ENCODE measurements around the gene PBX1. TPM values are rescaled to one million over a fixed set of nuclear protein-coding genes. Genes with fewer than 3 reads are reported as not detected.

Gene PBX1
- total RNA-seq, 2 donors from 2014 or later: 50.5 to 53.1 TPM

DNA sequence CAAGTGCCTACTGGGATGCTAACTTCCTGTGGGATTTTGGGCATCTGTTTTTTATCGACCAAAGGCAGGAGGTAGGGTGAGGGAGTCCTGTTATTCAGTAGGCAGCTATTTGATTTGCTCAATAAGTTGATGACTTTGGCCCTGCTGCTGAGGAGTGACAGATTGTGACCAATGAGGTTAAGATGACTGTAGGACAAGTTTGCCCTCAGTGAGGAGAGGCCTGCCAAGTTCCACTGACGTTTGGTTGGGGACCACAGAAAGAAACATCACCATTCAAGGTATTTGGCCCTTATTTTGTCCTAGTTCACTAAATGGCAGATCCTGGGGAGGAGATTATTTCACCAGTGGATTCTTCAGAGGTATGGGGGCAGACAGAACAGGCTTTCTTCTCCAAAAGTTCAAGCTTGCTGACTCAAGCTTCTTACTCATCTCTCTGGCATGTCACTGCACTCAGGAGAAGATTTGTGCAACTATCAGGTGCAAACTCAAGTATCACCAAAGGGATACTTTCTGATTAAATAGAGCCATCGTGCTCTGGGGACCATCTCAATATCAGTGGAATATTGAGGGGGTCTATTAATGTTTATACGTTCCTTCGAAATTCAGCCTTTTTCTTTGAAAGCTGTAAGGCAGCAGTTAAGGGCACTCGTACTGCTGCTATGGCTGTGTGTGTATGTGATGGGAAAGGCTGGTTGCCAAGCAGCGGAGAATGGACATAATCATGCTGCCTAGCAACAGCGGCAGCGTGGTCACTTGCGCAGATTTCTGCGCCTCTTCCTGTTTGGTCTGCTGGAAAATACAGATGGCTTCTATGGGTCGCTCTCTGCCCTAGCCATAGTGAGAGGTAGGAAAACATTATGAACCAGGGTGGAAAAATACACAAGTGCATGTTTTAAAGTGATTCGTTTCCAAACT is 78.7 kb downstream of the PBX1 start:
- H3K4me3 ChIP-seq: no peak overlapping the region
- TF ChIP-seq, protein P1, sequence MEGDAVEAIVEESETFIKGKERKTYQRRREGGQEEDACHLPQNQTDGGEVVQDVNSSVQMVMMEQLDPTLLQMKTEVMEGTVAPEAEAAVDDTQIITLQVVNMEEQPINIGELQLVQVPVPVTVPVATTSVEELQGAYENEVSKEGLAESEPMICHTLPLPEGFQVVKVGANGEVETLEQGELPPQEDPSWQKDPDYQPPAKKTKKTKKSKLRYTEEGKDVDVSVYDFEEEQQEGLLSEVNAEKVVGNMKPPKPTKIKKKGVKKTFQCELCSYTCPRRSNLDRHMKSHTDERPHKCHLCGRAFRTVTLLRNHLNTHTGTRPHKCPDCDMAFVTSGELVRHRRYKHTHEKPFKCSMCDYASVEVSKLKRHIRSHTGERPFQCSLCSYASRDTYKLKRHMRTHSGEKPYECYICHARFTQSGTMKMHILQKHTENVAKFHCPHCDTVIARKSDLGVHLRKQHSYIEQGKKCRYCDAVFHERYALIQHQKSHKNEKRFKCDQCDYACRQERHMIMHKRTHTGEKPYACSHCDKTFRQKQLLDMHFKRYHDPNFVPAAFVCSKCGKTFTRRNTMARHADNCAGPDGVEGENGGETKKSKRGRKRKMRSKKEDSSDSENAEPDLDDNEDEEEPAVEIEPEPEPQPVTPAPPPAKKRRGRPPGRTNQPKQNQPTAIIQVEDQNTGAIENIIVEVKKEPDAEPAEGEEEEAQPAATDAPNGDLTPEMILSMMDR (IDR thresholded peaks at IDR 0.05): no peak

DNA sequence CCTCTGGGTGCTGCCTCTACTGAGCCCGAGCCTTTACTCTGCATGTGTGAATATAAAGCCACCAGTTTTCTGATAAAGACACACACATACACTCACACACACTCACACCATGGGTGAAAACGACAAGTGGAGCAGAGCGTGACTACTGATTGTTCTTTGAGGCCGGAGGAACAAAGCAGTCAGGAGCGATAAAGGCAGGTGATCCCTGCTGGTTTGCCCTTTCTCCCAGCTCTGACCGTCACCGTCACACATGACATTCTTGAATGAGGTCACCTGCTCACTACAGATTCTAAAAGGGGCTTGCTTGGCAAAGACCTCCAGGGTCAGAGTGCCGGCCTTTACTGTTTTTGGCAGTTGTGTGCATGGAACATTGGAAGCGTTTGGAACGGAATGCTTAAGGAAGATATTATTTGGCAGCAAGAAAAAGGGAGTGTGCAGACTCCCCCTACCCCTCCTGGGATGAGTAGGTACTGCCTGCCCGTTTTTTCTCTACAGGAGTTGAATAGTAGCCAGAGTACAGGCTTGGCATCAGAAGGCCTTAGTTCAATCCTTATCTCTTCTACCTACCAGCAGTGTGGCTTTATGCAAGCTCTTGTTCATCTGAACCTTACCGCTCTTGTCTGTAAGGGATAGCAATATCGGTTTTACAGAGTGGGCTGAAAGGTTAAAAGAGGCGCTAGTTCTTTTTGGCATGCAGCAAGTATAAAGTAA is 79.7 kb downstream of the PBX1 start:
- H3K27me3 ChIP-seq (replicated peaks; ENCODE audit: insufficient read depth): no peaks in the 10 kb centered on the region
- H3K36me3 ChIP-seq: no peaks in the 10 kb centered on the region
- H3K4me3 ChIP-seq: no peak overlapping the region
- DNase-seq (ENCODE audit: low spot score) (no peak), ATAC-seq (ENCODE audit: insufficient number of reproducible peaks, low FRiP score, low read depth) (no peak)
- H3K27ac ChIP-seq: no peak overlapping the region
- no peaks in the 10 kb centered on the region for H3K9me3 ChIP-seq
- H3K4me1 ChIP-seq (ENCODE audit: control insufficient read depth in 1 of 2, low read depth in 2 of 2): peaks cover 30 to 52% of the 10 kb centered on the region in 2 donors
- TF ChIP-seq, protein P1 (IDR thresholded peaks at IDR 0.05): no peak

More for the DNA sequence above, 78.7 kb downstream of the PBX1 start:
- Histone ChIP-seq H3K27me3 (replicated peaks; ENCODE audit: insufficient read depth) (no peaks in the 10 kb centered on the region), H3K4me1 (ENCODE audit: control insufficient read depth in 1 of 2, low read depth in 2 of 2) (peaks cover 30 to 52% of the 10 kb centered on the region in 2 donors), H3K9me3 (no peaks in the 10 kb centered on the region), H3K27ac (peak overlapping the region; percentile 6 to 46), H3K36me3 (no peaks in the 10 kb centered on the region)
- DNase-seq (ENCODE audit: low spot score) (peak; percentile 33), ATAC-seq (ENCODE audit: insufficient number of reproducible peaks, low FRiP score, low read depth) (no peak)

DNA sequence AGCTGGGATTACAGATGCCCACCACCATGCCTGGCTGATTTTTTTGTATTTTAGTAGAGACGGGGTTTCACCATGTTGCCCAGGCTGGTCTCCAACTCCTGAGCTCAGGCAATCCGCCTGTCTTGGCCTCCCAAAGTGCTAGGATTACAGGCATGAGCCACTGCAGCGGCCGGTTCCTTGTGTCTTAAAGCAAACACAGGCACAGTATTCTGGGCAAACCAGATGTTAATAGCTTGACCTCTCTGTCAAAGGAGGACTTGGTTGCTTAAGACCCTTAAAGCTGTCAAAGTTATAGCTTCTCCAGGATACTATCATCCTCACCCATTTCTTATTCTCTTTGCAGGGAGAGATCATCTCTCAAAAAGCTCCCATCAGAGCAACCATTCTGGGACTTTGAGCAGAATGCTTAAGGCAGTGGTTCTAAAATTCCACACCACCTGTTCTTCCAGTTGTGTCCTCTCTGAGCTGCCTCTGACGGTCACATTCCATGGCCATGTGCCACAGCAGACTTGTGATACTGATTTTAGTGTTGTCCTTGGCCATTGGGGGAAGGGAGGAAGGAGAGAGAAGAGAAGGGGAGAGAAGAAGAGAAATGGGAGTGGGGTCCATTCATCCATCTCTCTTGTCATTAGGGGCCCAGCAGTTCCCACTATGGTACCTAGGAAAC is 81.8 kb downstream of the PBX1 start:
- H3K4me1 ChIP-seq (ENCODE audit: control insufficient read depth in 1 of 2, low read depth in 2 of 2): peaks cover 34 to 57% of the 10 kb centered on the region in 2 donors
- TF ChIP-seq, protein P1 (IDR thresholded peaks at IDR 0.05): no peak

DNA sequence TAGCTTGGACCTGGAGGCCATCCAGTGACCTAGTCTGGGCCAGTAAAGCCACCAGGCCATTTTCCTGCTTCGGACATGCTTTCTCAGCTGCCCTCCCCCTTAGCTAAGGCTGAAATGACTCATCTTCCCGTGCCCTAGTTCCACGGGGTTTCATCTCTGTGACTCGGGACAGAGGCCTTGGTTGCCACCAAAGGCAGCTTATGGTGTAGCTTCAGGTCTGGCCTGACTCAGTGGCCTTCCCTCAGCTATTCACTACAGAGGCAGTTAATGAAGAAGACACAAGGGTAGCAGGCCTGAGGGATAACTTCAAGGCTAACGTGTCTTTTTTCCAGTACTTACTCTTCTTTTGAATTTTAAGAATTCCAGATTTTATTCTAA is 82.4 kb downstream of the PBX1 start:
- ATAC-seq (ENCODE audit: insufficient number of reproducible peaks, low FRiP score, low read depth): no peak
- Histone ChIP-seq H3K27ac (no peak overlapping the region), H3K9me3 (no peaks in the 10 kb centered on the region), H3K36me3 (no peaks in the 10 kb centered on the region), H3K4me3 (no peak overlapping the region), H3K4me1 (ENCODE audit: control insufficient read depth in 1 of 2, low read depth in 2 of 2) (peaks cover 28 to 52% of the 10 kb centered on the region in 2 donors), H3K27me3 (replicated peaks; ENCODE audit: insufficient read depth) (no peaks in the 10 kb centered on the region)
- TF ChIP-seq, protein P1 (IDR thresholded peaks at IDR 0.05): no peak
- no peak for DNase-seq (ENCODE audit: low spot score)

More for the DNA sequence above, 81.8 kb downstream of the PBX1 start:
- DNase-seq (ENCODE audit: low spot score) (no peak), ATAC-seq (ENCODE audit: insufficient number of reproducible peaks, low FRiP score, low read depth) (no peak)
- no peak overlapping the region for H3K27ac ChIP-seq
- no peak overlapping the region for H3K4me3 ChIP-seq
- H3K27me3 ChIP-seq (replicated peaks; ENCODE audit: insufficient read depth): no peaks in the 10 kb centered on the region
- no peaks in the 10 kb centered on the region for H3K36me3 ChIP-seq
- no peaks in the 10 kb centered on the region for H3K9me3 ChIP-seq

DNA sequence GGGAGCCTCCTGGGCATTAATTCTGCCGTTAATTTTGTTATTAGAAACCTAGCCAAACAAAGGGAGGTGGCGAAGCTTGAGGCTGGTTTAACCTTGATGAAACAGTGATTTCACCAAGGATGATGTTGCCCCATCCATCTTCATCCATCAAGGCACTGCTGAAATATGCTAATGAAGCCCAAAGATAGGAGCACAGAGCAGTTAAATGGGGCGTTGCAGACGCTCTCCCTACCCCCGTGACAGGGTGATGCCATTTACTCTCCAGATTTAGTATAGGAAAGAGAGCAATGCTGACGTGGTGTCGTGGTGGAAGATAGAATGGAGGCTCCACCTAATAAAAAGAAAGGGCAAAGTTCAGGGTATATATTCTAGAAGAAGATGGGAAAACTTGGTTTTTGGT is 84.0 kb downstream of the PBX1 start:
- ATAC-seq (ENCODE audit: insufficient number of reproducible peaks, low FRiP score, low read depth) (no peak), DNase-seq (ENCODE audit: low spot score) (no peak)
- H3K4me1 ChIP-seq (ENCODE audit: control insufficient read depth in 1 of 2, low read depth in 2 of 2): peaks cover 22 to 37% of the 10 kb centered on the region in 2 donors

More for the DNA sequence above, 84.0 kb downstream of the PBX1 start:
- Histone ChIP-seq H3K4me3 (no peak overlapping the region), H3K27me3 (replicated peaks; ENCODE audit: insufficient read depth) (no peaks in the 10 kb centered on the region), H3K36me3 (no peaks in the 10 kb centered on the region), H3K9me3 (no peaks in the 10 kb centered on the region), H3K27ac (no peak overlapping the region)
- TF ChIP-seq, protein P1 (IDR thresholded peaks at IDR 0.05): no peak
